OCI-LY7 (cell line): Measurements from ENCODE around the gene DHRS7B.
"Not testable (repeated sequence)": the region's sequence is repeated elsewhere in the genome, so short reads cannot be mapped to it uniquely, and the experiment has no call there.

ENCODE experiments used
- CTCF ChIP-seq: fragments of 200-600 bp; sonication (generic); conservative IDR thresholded peaks from 2 replicates; pipeline ENCODE4 v1.5.1; 2014; ENCODE audit warnings: mild to moderate bottlenecking, antibody characterized with exemption, low read length, moderate library complexity, mixed read lengths
- EZH2phosphoT487 ChIP-seq: fragments of 200-600 bp; sonication (generic); IDR thresholded peaks from 2 replicates; pipeline ENCODE4 v1.6.1; 2018; ENCODE audit warnings: low read depth, borderline replicate concordance, mild to moderate bottlenecking, mixed run types, antibody characterized with exemption, low read length, moderate library complexity, mixed read lengths

DNA sequence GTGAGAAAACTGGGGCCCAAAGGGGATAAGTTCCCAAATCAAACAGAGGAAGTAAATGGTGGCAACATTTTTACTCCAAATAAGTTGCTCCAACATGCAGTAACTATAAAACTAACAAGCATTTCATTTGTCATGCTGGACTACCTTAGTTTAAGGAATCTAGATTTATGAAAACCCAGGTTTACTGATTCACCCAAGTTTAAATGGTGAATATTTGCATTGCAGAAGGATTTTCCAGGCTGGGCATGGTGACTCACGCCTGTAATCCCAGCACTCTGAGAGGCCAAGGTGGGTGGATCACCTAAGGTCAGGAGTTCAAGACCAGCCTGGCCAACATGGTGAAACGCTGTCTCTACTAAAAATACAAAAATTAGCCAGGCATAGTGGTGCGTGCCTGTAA, 17.5 kb downstream of the DHRS7B start:
- TF ChIP-seq CTCF, EZH2phosphoT487: not testable (repeated sequence)
